Glutamatergic neuron (in vitro differentiated cells): ENCODE results near the gene ZNF366. TPM values are rescaled to one million over a fixed set of nuclear protein-coding genes. Genes with fewer than 3 reads are reported as not detected.

Source experiments
- DNase-seq: peaks from one replicate; pipeline ENCODE4 v3.0.0; 2022
- H3K27ac Mint-ChIP-seq: one replicate; pipeline ENCODE4 v1.8.0; 2020; ENCODE audit warnings: mild to moderate bottlenecking, mixed read lengths, inconsistent platforms; ENCODE audit not compliant: unreplicated experiment
- H3K27me3 Mint-ChIP-seq: one replicate; pipeline ENCODE4 v1.8.0; 2020; ENCODE audit warnings: mild to moderate bottlenecking, moderate library complexity, mixed read lengths, inconsistent platforms; ENCODE audit not compliant: unreplicated experiment
- H3K36me3 Mint-ChIP-seq: one replicate; pipeline ENCODE4 v1.8.0; 2020; ENCODE audit warnings: mild to moderate bottlenecking, mixed read lengths, inconsistent platforms; ENCODE audit not compliant: unreplicated experiment
- H3K4me1 Mint-ChIP-seq: one replicate; pipeline ENCODE4 v1.8.0; 2020; ENCODE audit warnings: mild to moderate bottlenecking, low read depth, mixed read lengths, inconsistent platforms; ENCODE audit not compliant: unreplicated experiment
- H3K4me3 Mint-ChIP-seq: one replicate; pipeline ENCODE4 v1.8.0; 2020; ENCODE audit warnings: mild to moderate bottlenecking, mixed read lengths, inconsistent platforms; ENCODE audit not compliant: unreplicated experiment
- H3K9me3 Mint-ChIP-seq: one replicate; pipeline ENCODE4 v1.8.0; 2020; ENCODE audit warnings: mild to moderate bottlenecking, moderate library complexity, mixed read lengths, inconsistent platforms; ENCODE audit not compliant: unreplicated experiment
- total RNA-seq: library from RNA; stranded (reverse); fragmentation: NEBNext Ultra II Directional; extraction: Animal tissue kit (Norgen Biotek cat#: 25700); gene quantifications from one replicate; pipeline ENCODE4 v1.2.1, GENCODE V29; 2021; ENCODE audit not compliant: unreplicated experiment
- TF ChIP-seq, protein P1 (sequence below): fragments of 200-600 bp; sonication (generic); IDR thresholded peaks from one replicate; pipeline ENCODE4 v1.5.0; 2021; ENCODE audit not compliant: partially characterized antibody, unreplicated experiment

ZNF366 gene
- total RNA-seq, 1 donor from 2014 or later = not detected

DNA sequence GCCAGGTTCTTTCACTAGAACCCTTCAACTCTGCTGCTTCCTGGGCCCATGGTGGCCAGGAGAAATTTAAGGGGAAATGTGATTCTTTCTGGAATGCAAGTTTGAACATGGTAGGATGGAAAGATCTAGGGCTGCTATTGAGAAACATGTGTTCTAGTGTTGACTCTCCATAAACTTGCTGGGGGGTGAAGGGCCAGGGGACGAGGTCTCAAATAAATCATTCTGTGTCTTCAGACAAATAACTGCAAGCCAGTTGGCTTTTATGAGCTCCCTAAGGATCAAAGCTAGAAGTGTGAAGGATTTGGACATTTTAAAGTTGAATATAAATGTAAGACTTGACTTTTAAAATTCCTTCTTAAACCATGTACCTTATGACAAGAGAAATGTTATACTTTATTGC, 78.5 kb downstream of the ZNF366 start:
- no peak for DNase-seq
- Mint-ChIP-seq H3K27ac (no peak overlapping the region), H3K9me3 (no peaks in the 10 kb centered on the region), H3K36me3 (no peaks in the 10 kb centered on the region), H3K27me3 (peaks cover 2% of the 10 kb centered on the region), H3K4me1 (peaks cover 12% of the 10 kb centered on the region), H3K4me3 (no peak overlapping the region)
- TF ChIP-seq, protein P1, sequence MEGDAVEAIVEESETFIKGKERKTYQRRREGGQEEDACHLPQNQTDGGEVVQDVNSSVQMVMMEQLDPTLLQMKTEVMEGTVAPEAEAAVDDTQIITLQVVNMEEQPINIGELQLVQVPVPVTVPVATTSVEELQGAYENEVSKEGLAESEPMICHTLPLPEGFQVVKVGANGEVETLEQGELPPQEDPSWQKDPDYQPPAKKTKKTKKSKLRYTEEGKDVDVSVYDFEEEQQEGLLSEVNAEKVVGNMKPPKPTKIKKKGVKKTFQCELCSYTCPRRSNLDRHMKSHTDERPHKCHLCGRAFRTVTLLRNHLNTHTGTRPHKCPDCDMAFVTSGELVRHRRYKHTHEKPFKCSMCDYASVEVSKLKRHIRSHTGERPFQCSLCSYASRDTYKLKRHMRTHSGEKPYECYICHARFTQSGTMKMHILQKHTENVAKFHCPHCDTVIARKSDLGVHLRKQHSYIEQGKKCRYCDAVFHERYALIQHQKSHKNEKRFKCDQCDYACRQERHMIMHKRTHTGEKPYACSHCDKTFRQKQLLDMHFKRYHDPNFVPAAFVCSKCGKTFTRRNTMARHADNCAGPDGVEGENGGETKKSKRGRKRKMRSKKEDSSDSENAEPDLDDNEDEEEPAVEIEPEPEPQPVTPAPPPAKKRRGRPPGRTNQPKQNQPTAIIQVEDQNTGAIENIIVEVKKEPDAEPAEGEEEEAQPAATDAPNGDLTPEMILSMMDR = no peak

DNA sequence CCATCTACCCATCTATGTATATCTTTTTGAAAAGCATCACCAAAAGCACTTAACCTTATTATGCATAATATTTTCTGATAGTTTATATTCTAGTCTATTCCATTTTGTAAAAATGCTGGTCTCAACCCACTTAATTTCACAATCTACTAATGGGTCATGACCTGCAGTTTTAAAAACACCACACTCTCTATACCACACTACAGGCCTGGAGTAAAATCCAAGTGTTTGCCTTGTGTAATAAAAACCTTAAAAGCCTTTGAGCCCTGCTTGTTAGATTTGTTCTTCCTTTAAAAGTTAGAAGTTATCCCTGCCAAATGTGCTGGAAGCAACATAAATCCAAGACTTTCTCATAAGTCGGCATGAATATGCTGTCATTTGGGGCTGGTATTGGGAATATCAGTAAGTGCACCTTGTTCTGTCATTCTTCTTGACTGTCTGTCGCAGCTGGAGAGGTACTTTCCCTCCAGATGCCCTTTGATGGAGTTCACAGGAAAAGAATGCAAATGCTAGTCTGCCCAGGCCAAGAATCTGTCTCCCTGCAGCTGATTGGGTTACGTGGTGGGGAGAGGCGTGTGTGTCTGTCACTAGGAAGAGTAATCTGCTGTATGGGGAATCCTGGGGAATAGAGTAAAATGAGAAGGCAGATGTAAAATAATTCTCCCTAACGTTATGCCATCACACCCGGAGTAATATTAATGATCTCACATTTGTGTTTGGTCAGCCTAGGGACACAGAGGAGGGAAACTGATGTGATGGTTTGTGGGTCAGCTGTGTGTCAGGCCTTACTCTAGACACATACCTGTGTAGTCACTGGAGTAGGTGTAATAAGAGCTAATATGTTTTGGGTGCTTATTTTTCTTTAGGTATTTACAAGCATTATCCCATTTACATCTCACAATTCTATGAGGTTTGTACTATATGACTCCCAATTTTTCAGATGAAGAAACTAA, 79.4 kb downstream of the ZNF366 start:
- H3K9me3 Mint-ChIP-seq = no peaks in the 10 kb centered on the region
- no peaks in the 10 kb centered on the region for H3K36me3 Mint-ChIP-seq
- no peak overlapping the region for H3K4me3 Mint-ChIP-seq
- TF ChIP-seq, protein P1 = no peak
- H3K27ac Mint-ChIP-seq = no peak overlapping the region
- peaks cover 12% of the 10 kb centered on the region for H3K4me1 Mint-ChIP-seq
- no peak for DNase-seq
- H3K27me3 Mint-ChIP-seq = peaks cover 2% of the 10 kb centered on the region

DNA sequence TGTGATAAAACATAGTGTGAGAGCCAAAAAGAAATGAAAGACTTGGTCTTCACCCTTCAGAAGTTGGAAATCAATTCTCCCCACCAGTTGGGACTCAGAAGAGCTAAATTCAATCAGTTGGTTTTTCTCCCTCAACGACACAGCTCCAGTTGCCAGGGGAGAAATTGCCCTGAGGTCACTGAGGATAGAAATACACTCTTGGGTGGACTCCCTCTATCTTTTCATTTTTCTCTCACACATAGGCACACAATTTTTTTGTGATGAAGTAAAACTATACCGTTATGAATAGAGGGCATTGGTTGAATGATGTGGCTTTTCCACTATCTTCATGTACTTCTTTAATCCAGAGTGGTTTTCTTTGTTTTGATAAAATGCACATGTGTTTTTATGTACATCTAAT, 80.2 kb downstream of the ZNF366 start:
- Mint-ChIP-seq H3K4me1 (peaks cover 12% of the 10 kb centered on the region), H3K27ac (no peak overlapping the region), H3K9me3 (no peaks in the 10 kb centered on the region), H3K4me3 (no peak overlapping the region), H3K36me3 (no peaks in the 10 kb centered on the region), H3K27me3 (peaks cover 2% of the 10 kb centered on the region)
- TF ChIP-seq, protein P1 = no peak
- no peak for DNase-seq

DNA sequence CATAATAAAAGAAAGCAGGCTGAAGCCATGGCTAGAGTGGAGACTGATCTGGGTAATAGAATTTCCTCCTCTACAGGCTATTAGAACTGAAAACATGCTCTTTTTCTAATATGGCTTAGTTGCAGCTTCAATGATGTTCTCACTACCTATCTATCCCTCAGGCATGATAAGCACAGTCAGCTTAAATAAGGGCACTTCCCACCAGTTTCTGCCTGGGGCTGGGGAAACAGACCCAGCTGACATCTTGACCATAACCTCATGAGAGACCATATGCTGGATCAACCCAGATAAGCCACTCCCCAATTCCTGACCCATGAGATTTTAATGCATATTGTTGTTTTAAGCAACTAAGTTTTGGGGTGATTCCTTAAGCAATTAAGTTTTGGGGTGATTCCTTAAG, 81.2 kb downstream of the ZNF366 start:
- H3K9me3 Mint-ChIP-seq = no peaks in the 10 kb centered on the region
- H3K27ac Mint-ChIP-seq = no peak overlapping the region
- H3K4me3 Mint-ChIP-seq = no peak overlapping the region
- TF ChIP-seq, protein P1 = no peak
- peaks cover 2% of the 10 kb centered on the region for H3K27me3 Mint-ChIP-seq
- H3K4me1 Mint-ChIP-seq = peaks cover 12% of the 10 kb centered on the region
- H3K36me3 Mint-ChIP-seq = no peaks in the 10 kb centered on the region
- DNase-seq = no peak

DNA sequence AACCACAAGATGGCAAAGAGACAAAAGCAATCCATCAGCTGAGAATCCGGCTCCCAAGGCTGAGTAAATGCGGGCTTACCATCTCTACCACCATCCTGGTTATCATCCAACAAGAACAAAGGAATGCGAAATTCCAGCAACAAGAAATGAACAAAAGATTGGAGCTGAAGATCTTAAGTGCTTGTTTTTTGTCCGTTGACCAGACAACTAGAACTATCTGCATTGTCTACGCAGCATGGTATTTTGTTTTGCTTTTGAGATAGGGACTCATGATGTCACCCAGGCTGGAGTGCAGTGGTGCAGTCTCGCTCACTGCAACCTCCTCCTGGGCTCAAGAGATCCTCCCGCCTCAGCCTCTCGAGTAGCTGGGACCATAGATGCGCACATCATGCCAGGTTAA, 88.9 kb downstream of the ZNF366 start:
- TF ChIP-seq, protein P1 = no peak
- H3K9me3 Mint-ChIP-seq = peaks cover 2% of the 10 kb centered on the region
- DNase-seq = no peak
- no peaks in the 10 kb centered on the region for H3K27me3 Mint-ChIP-seq
- no peak overlapping the region for H3K27ac Mint-ChIP-seq
- H3K4me3 Mint-ChIP-seq = no peak overlapping the region
- no peaks in the 10 kb centered on the region for H3K4me1 Mint-ChIP-seq
- H3K36me3 Mint-ChIP-seq = no peaks in the 10 kb centered on the region
